GM19351 (cell line): Measurements from ENCODE around the gene CD38.
"Not testable (repeated sequence)": the region's sequence is repeated elsewhere in the genome, so short reads cannot be mapped to it uniquely, and the experiment has no call there.

ENCODE experiments used
- ATAC-seq: cut with Tn5 transposase; IDR thresholded peaks from one replicate; pipeline ENCODE4 v1.9.1; 2021; ENCODE audit warnings: mild to moderate bottlenecking, moderate library complexity; ENCODE audit not compliant: unreplicated experiment

The CD38 gene

DNA sequence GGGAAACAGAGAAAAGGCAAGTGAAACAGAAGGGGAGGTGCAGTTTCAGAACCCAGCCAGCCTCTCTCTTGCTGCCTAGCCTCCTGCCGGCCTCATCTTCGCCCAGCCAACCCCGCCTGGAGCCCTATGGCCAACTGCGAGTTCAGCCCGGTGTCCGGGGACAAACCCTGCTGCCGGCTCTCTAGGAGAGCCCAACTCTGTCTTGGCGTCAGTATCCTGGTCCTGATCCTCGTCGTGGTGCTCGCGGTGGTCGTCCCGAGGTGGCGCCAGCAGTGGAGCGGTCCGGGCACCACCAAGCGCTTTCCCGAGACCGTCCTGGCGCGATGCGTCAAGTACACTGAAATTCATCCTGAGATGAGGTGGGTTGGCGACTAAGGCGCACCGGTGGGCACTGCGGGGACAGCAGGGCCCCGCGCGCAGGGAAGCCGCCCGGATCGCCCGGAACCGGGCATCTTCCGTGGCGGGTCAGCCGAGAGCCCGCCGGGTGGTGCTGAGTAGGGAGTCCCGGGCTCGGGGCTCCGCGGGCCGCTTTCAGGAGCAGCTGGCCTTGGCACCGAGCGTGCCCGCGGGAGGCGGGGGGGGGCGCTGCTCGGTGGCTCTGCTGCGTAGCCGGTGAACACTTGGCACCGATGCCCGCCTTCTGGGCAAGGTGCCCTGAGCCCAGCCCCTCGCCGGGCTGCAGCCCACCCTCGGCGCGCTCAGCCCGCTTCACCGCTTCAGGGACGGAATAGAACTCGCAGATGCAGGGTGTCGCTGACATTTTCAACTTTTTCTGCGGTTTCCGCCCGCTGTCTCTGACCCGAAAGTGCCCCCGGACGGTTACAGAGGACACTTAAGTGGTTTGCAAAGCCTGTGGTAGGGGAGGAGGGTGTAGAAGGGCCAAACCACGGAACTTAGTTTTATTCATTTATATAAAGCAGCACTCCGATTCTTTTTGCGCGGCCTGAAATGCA is at the start of gene CD38:
TSS of gene CD38 (plus strand) at position 40 of the 953 bp plus-strand sequence. CDS start at position 127, 87 bp downstream.
- peak; percentile 73 for ATAC-seq

DNA sequence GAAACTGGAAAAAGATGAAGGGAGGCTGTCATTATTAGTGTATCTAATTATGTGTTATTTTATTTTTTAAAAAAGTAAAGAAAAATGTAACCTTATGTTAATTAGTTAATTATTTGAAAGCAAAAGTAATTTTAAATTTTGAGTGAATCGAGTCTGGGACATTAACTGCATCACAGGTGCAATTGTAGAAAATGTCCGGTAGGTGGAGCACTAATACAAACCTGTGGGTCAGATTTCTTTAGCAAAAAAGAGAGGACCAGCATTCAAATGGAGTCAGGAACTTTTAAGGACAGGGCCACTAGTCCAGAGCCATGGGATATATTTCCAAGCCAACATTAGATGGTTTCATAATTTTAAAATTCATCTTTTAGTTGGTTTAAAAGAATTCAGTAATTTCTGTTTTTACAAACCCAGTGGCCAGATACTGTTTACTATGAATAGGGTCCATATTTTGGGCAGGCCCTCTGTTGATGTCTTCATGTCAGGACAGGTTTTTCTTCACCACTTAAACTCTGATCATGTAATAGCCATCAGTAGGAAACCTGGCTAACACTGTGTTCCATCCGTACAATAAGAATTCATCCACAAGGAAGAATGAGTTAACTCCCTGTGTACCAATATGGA is 48.1 kb upstream of the CD38 start:
- ATAC-seq: peak; percentile 78

DNA sequence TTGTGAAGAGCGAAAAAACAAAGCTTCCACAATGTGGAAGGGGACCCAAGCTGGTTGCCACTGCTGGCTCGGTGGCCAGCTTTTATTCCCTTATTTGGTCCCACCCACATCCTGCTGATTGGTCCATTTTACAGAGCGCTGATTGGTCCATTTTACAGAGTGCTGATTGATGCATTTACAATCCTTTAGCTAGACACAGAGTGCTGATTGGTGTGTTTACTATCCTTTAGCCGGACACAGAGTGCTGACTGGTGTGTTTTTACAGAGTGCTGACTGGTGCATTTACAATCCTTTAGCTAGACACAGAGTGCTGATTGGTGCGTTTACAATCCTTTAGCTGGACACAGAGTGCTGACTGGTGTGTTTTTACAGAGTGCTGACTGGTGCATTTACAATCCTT is 45.1 kb upstream of the CD38 start:
- ATAC-seq: not testable (repeated sequence)

- ATAC-seq: no peak
Measured at GRCh38 chr4:15735536-15735935, 42.6 kb upstream of the CD38 start.

DNA sequence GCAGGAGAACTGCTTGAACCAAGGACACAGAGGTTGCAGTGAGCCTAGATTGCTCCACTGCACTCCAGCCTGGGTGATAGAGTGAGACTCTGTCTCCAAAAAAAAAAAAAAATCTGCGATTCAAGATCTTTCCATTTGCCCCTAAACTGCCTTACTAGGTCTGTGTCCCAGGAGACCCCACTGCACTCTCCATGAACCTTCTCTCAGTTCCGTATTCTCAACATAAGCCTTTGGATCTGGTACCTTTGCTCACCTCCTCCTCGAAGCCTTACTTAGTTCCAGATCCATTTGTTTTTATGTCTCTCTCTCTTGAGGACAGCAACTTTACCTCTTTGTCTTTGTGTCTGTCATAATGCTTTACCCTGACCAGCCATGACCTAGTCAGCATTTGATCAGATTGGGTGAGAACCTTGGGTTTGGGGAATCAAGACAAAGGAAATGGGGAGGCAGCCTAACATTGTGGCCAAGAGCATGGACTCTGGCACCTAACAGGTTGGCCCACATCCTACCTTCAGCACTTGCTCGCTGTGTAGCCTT is 41.5 kb upstream of the CD38 start:
- no peak for ATAC-seq

DNA sequence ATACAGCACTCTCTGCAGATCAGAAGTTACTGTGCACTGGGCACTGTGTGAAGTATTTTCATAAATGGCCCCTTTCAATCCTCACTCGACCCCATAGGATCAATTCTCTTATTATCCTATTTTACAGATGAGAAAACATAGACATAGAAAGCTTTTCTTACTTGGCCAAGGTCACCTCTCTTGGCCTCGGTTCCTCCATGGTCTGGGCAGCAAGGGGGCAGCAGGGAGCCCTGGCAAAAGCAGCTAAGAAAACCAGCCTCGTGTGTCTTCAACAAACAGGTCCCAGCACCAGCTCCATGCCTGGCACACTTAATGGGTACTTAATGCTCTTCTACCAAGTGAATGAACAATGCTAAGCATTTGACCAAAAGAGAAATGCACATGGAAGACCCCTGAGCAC is 40.9 kb upstream of the CD38 start:
- ATAC-seq: no peak

DNA sequence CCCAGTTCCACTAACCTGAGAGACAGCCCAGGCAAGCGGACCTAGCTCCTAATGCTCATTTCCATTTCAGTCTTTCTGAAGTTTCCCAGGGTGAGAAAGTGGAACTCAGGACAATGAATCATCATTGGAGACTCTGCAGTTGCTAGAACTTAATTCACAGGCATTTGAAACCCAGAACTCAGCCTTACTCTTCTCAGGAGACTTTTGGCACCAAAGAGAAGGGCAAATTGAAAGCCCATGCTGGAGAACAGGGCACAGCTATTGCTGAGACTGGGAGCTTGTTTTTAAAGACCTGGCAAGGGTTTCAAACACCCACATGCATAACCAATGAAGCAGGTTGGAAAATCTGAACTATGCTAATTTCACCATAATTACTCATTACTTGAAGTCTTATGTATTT is 39.3 kb upstream of the CD38 start:
- ATAC-seq: no peak

- no peak for ATAC-seq
Measured at GRCh38 chr4:15740764-15741404, 37.2 kb upstream of the CD38 start.

GRCh38 chr4:15742083-15742582 is 36.0 kb upstream of the CD38 start:
- no peak for ATAC-seq

GRCh38 chr4:15742637-15743036 is 35.5 kb upstream of the CD38 start:
- no peak for ATAC-seq

- ATAC-seq: no peak
Measured at GRCh38 chr4:15744016-15744545, 34.0 kb upstream of the CD38 start.

- ATAC-seq: no peak
Measured at GRCh38 chr4:15746110-15746509, 32.0 kb upstream of the CD38 start.

DNA sequence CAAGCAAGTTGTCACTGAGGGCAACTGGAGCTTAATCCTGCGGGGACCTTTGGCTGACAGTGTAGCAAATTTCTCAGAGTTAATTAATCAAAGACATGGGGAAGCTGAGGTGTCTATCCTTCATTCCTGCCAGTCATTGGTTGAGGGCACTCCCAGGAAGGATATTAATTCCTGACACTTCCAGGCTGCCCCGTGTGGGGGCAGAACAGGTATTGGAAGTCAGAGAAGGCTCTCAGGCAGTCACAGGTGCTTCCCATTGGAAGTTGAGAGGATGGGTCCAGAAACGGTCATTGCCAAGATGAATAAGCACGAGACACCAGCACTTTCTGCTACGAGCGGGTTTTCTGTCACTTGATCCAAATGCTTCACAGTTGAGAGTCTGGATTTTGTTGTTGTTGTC is 29.1 kb upstream of the CD38 start:
- ATAC-seq: no peak

DNA sequence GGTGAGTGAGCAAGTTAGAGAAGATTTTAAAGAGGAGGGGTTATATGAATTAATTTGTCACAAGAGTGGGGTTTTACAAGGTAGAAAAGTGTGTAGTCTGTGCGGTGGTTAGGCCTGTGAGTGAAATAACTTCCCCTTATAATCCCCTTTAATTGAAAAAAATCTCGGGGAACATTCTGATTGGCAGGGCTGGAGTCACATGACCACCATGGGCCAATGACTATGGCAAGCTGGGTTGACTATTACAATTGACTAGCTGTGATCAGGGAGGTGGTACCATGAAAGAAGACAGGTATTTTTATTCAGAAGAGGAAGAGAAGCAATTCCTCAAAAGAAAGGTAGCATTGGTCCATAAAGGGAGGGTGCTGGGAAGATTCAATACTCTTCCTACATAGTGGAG is 27.0 kb upstream of the CD38 start:
- no peak for ATAC-seq

- no peak for ATAC-seq
Measured at GRCh38 chr4:15753081-15753480, 25.0 kb upstream of the CD38 start.

- no peak for ATAC-seq
Measured at GRCh38 chr4:15753786-15754185, 24.3 kb upstream of the CD38 start.

DNA sequence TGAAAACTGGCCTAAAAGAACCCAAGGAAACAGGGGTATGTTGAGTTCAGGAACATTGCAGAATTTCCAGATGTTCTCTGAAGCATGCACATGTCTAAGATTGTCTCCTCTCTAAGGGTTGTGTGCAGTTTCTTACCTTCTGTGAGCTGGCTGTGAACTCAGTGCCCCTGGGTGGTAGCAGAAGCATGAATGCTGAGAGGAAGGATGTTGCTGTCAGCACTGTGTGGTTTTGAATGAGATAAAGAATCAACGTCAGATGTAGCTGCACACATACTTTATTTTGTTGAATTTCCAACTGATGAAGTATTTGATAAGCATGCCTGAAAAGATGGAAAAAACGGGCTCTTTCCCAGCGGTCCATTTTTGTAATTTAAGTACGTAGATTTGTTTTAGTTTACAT is 23.8 kb upstream of the CD38 start:
- no peak for ATAC-seq

GRCh38 chr4:15755321-15756155 is 22.6 kb upstream of the CD38 start:
- peak; percentile 14 for ATAC-seq

DNA sequence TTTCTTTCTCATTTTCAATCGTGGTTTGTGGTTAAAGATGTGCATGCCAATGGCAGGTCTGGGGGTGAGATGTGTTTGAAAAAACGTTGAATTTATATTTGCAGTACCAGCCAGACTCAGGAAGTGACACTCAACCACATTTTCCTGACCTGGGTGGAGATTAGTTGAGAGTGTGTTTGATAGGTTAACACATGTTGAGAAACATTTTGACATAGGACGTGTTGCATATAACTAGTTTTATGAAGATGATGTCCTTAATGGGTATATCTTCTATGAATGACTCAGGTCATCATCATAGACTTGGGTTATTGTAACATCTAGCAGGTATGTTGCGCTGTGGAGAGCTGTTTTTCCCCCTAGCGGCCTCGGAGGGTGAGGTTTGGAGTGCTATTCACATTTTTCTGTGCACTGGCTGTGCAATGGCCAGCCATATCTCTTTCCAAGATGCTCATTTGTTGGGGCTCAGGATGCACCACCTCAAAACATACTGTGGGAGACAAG is 21.7 kb upstream of the CD38 start:
- peak; percentile 86 for ATAC-seq

- ATAC-seq: no peak
Measured at GRCh38 chr4:15757054-15757453, 21.1 kb upstream of the CD38 start.
